Measurements from ENCODE around the gene MYL3.

MYL3 gene

GRCh38 chr3:46860810-46861604 lies 2.2 kb downstream of the MYL3 start:
- H3K4me3 ChIP-seq (replicated peaks; ENCODE audit: low read depth, low read length) = no peak overlapping the region
- no peak for DNase-seq (ENCODE audit: extremely low read depth, low read depth)
- TF ChIP-seq CTCF (IDR thresholded peaks at IDR 0.05; ENCODE audit: low read depth, low read length, missing control alignments) = no peak

- no peak overlapping the region for H3K4me3 ChIP-seq (replicated peaks; ENCODE audit: low read depth, low read length)
- peak; percentile 63 for TF ChIP-seq CTCF (IDR thresholded peaks at IDR 0.05; ENCODE audit: low read depth, low read length, missing control alignments)
- no peak for DNase-seq (ENCODE audit: extremely low read depth, low read depth)
These were observed 3.0 kb downstream of the MYL3 start for GRCh38 chr3:46860017-46860809.

- TF ChIP-seq CTCF (IDR thresholded peaks at IDR 0.05; ENCODE audit: low read depth, low read length, missing control alignments) = no peak
- no peak overlapping the region for H3K4me3 ChIP-seq (replicated peaks; ENCODE audit: low read depth, low read length)
- DNase-seq (ENCODE audit: extremely low read depth, low read depth) = no peak
These were observed 4.1 kb downstream of the MYL3 start for GRCh38 chr3:46859001-46859710.

- no peak overlapping the region for H3K4me3 ChIP-seq (replicated peaks; ENCODE audit: low read depth, low read length)
- DNase-seq (ENCODE audit: extremely low read depth, low read depth) = no peak
- no peak for TF ChIP-seq CTCF (IDR thresholded peaks at IDR 0.05; ENCODE audit: low read depth, low read length, missing control alignments)
These were observed 4.8 kb downstream of the MYL3 start for GRCh38 chr3:46858456-46858855.

- DNase-seq (ENCODE audit: extremely low read depth, low read depth) = no peak
- no peak for TF ChIP-seq CTCF (IDR thresholded peaks at IDR 0.05; ENCODE audit: low read depth, low read length, missing control alignments)
- no peak overlapping the region for H3K4me3 ChIP-seq (replicated peaks; ENCODE audit: low read depth, low read length)
These were observed 5.5 kb downstream of the MYL3 start for GRCh38 chr3:46857485-46858341.

Measured in HFF-Myc (cell line).